K562 (cell line): ENCODE data around the gene IRAK3. TPM values are rescaled to one million over a fixed set of nuclear protein-coding genes. Genes with fewer than 3 reads are reported as not detected.

Experiments
- ATAC-seq: fragments of 200-7000 bp; cut with Tn5 transposase; 3 replicates; pipeline ENCODE4 v1.9.1; 2020; ENCODE audit warnings: moderate library complexity
- BruUV-seq: library from RNA; stranded (reverse); fragments of 400-500 nt; replicated peaks from 2 replicates; lab custom pipeline; 2021; lab: Mats Ljungman, UMichigan
- CTCF ChIA-PET: fragments of 300-600 bp; formaldehyde crosslinking; extraction: SDS; loops from one replicate; lab custom pipeline; 2021; ENCODE audit warnings: low intra/inter-chr PET ratio; lab: Yijun Ruan, JAX
- POLR2A ChIA-PET: fragments of 300-600, 350-650 bp; sonication (Branson Sonifier 250); formaldehyde crosslinking; extraction: SDS; loops from one replicate; lab custom pipeline; 2021; ENCODE audit warnings: antibody characterized with exemption, inconsistent platforms; lab: Yijun Ruan, JAX
- DNase-seq, 4 experiments: peaks; one replicate each; pipeline versions ENCODE4 v3.0.0 to v3.0.0-alpha.2; 2011 to 2018; ENCODE audit warnings: low spot score in 3 of 4, mixed read lengths in 3 of 4; ENCODE audit errors: extremely low read depth in 1 of 4
- FAIRE-seq: peaks from 2 replicates; lab custom pipeline; 2011; peaks lifted over from hg19 to GRCh38; lab: Jason Lieb, UNC
- H2AFZ ChIP-seq: 2 replicates; pipeline ENCODE4 v1.6.0; 2011; ENCODE audit warnings: low read depth, low read length, control low read depth, inconsistent platforms
- H3K27ac ChIP-seq: fragments of 200-600 bp; 3 replicates; pipeline ENCODE4 v1.8.0; 2011; ENCODE audit warnings: low read depth, mild to moderate bottlenecking, control low read depth, inconsistent platforms, low read length, moderate library complexity, mixed read lengths; ENCODE audit errors: extremely low read depth
- H3K27me3 ChIP-seq, 2 experiments: fragments of 300-600 bp in 1 of 2; 2 replicates in 1 of 2; 3 replicates in 1 of 2; pipeline versions ENCODE4 v1.6.0 to v1.8.0; 2011; ENCODE audit warnings: inconsistent platforms in 2 of 2, low read length in 2 of 2, mild to moderate bottlenecking in 1 of 2, mixed read lengths in 1 of 2, moderate library complexity in 1 of 2; ENCODE audit not compliant: control insufficient read depth in 2 of 2, insufficient read depth in 2 of 2
- H3K36me3 ChIP-seq: fragments of 300-600 bp; 3 replicates; pipeline ENCODE4 v1.8.0; 2011; ENCODE audit warnings: mild to moderate bottlenecking, low read length, inconsistent platforms; ENCODE audit not compliant: control insufficient read depth, insufficient read depth
- H3K4me1 ChIP-seq, 2 experiments: fragments of 200-600 bp in 1 of 2; replicated peaks in 1 of 2; 2 replicates in 1 of 2; 3 replicates in 1 of 2; pipeline versions ENCODE4 v1.5.1 to v1.8.0; 2011; ENCODE audit warnings: inconsistent platforms in 2 of 2, low read length in 2 of 2, mild to moderate bottlenecking in 1 of 2, mixed read lengths in 1 of 2, moderate library complexity in 1 of 2; ENCODE audit not compliant: control insufficient read depth in 2 of 2, insufficient read depth in 2 of 2
- H3K4me2 ChIP-seq: 2 replicates; pipeline ENCODE4 v1.6.1; 2011; ENCODE audit warnings: low read length, control low read depth, inconsistent platforms, mixed read lengths; ENCODE audit not compliant: insufficient read depth
- H3K4me3 ChIP-seq: fragments of 200-600 bp; sonication (generic), shearing (Covaris generic); 2 replicates; pipeline ENCODE4 v1.5.1; 2016; ENCODE audit warnings: control low read depth, inconsistent platforms
- H3K79me2 ChIP-seq: fragments of 200-600 bp; 3 replicates; pipeline ENCODE4 v1.8.0; 2011; ENCODE audit warnings: low read length, inconsistent platforms; ENCODE audit not compliant: control insufficient read depth, insufficient read depth
- H3K9ac ChIP-seq, 2 experiments: 2 replicates each; pipeline versions ENCODE4 v1.6.0 to v1.6.1; 2011; ENCODE audit warnings: low read depth in 2 of 2, low read length in 2 of 2, control low read depth in 1 of 2, inconsistent platforms in 1 of 2, mild to moderate bottlenecking in 1 of 2, mixed read lengths in 1 of 2; ENCODE audit not compliant: insufficient read depth in 1 of 2
- H3K9me1 ChIP-seq: one replicate; pipeline ENCODE4 v1.6.0; 2011; ENCODE audit warnings: inconsistent platforms, mild to moderate bottlenecking, low read length, moderate library complexity; ENCODE audit not compliant: control insufficient read depth, insufficient read depth
- H3K9me3 ChIP-seq: replicated peaks from 2 replicates; pipeline ENCODE4 v1.5.1; 2011; ENCODE audit warnings: low read depth, low read length, inconsistent platforms; ENCODE audit not compliant: control insufficient read depth, insufficient read depth
- H4K20me1 ChIP-seq: replicated peaks from 2 replicates; pipeline ENCODE4 v1.6.1; 2011; ENCODE audit warnings: low read length, inconsistent platforms, mixed read lengths; ENCODE audit not compliant: control insufficient read depth, insufficient read depth
- CCAR2 ChIP-seq: fragments of 200-400 bp; formaldehyde crosslinking; IDR thresholded peaks from 2 replicates; pipeline ENCODE4 v1.6.1; 2017; ENCODE audit warnings: mild to moderate bottlenecking, low read depth, low read length
- GTF2E2 ChIP-seq: fragments of 200-800 bp; sonication (Bioruptor generic); IDR thresholded peaks from 2 replicates; pipeline ENCODE4 v1.6.1; 2016; ENCODE audit warnings: missing genetic modification characterization, missing compliant biosample characterization
- KDM2B ChIP-seq: fragments of 250-450 bp; sonication (Bioruptor Pico); IDR thresholded peaks from 2 replicates; pipeline ENCODE4 v1.8.0; 2021; ENCODE audit warnings: mild to moderate bottlenecking, moderate library complexity
- MIER1 ChIP-seq: fragments of 450-650 bp; IDR thresholded peaks from 2 replicates; pipeline ENCODE4 v1.6.1; 2016; ENCODE audit warnings: antibody characterized with exemption, mild to moderate bottlenecking, low read depth
- RUNX1 ChIP-seq: sonication (generic); IDR thresholded peaks from 2 replicates; pipeline ENCODE4 v1.6.1; 2016; ENCODE audit warnings: antibody characterized with exemption, low read depth
- SMARCE1 ChIP-seq: fragments of 450-650 bp; IDR thresholded peaks from 2 replicates; pipeline ENCODE4 v1.7.1; 2016; ENCODE audit warnings: mild to moderate bottlenecking
- SMC3 ChIP-seq: conservative IDR thresholded peaks from 2 replicates; pipeline ENCODE4 v1.6.1; 2011; ENCODE audit warnings: low read depth, low read length, improper control_type of control experiment; ENCODE audit not compliant: insufficient read depth
- SP2 ChIP-seq: IDR thresholded peaks from 2 replicates; pipeline ENCODE4 v1.6.1; 2011; ENCODE audit warnings: mild to moderate bottlenecking, low read depth, low read length, moderate library complexity; ENCODE audit not compliant: poor library complexity, severe bottlenecking; ENCODE audit errors: extremely low read depth
- SRSF3 ChIP-seq: fragments of 200-400 bp; formaldehyde crosslinking; IDR thresholded peaks from 2 replicates; pipeline ENCODE4 v1.6.1; 2016; ENCODE audit warnings: mild to moderate bottlenecking, low read length, moderate library complexity; ENCODE audit not compliant: insufficient read depth
- STAG1 ChIP-seq: sonication (generic); formaldehyde crosslinking; IDR thresholded peaks from 2 replicates; pipeline ENCODE4 v1.5.0; 2020; ENCODE audit warnings: missing genetic modification reagents, borderline replicate concordance
- U2AF1 ChIP-seq: fragments of 200-400 bp; formaldehyde crosslinking; optimal IDR thresholded peaks from 2 replicates; pipeline ENCODE3; 2017; ENCODE audit warnings: mild to moderate bottlenecking, low read depth, low read length, moderate library complexity
- WHSC1 ChIP-seq: IDR thresholded peaks from one replicate; pipeline ENCODE4 v1.6.1; 2012; ENCODE audit warnings: low read length, control low read depth, inconsistent platforms
- ZBTB7A ChIP-seq: IDR thresholded peaks from 2 replicates; pipeline ENCODE4 v1.6.1; 2011; ENCODE audit warnings: low read depth, mild to moderate bottlenecking, low read length, moderate library complexity, borderline replicate concordance; ENCODE audit not compliant: control insufficient read depth
- ZNF354B ChIP-seq: fragments of 250-450 bp; sonication (Bioruptor Pico); IDR thresholded peaks from 2 replicates; pipeline ENCODE4 v1.4.0; 2020
- ZNF57 ChIP-seq: fragments of 450-650 bp; formaldehyde crosslinking; IDR thresholded peaks from 2 replicates; pipeline ENCODE4 v1.4.0; 2020; ENCODE audit warnings: mild to moderate bottlenecking, moderate library complexity
- WGBS: fragments of 100-300 bp; shearing (Covaris generic); methylation state at CpG from one replicate; pipeline ENCODE4 v1.1.6; 2016; ENCODE audit warnings: low coverage, mixed read lengths; ENCODE audit not compliant: insufficient coverage; ENCODE audit errors: missing lambda C conversion rate; 5-methylcytosine and 5-hydroxymethylcytosine counted together
- in situ Hi-C: fragments of 300-500 bp; cut with MboI; formaldehyde crosslinking; loops from 4 replicates; pipeline ENCODE4 v1.15.0; 2018; ENCODE audit warnings: inconsistent platforms, mixed read lengths
- intact Hi-C: fragments of 100-400 bp; cut with micrococcal nuclease; formaldehyde crosslinking; loops from 2 replicates; pipeline ENCODE4 v1.14.2; 2022
- polyA plus RNA-seq, 8 experiments: library from polyadenylated mRNA; depleted of rRNA in 4 of 8; stranded (reverse) in 5 of 8; unstranded in 3 of 8; fragments of >200 nt; fragmentation: Nextera tagmentation in 2 of 8; fragmentation: Illumina TruSeq in 1 of 8; extraction: Ambion mirVana in 2 of 8; extraction: Trizol in 1 of 8; gene quantifications; 2 replicates each; pipeline versions ENCODE4 v1.2.1 to v1.2.3, GENCODE V29; 2011 to 2014; ENCODE audit warnings: inconsistent platforms in 1 of 8, missing spikeins in 1 of 8
- total RNA-seq, 7 experiments: library from RNA; depleted of rRNA in 6 of 7; stranded (reverse); fragments of >200 nt in 6 of 7; fragmentation: Illumina TruSeq in 2 of 7; extraction: Trizol in 2 of 7; gene quantifications; 2 replicates each; pipeline versions ENCODE4 v1.2.1 to v1.2.3, GENCODE V29; 2011 to 2021; ENCODE audit warnings: low replicate concordance in 1 of 7
- TF ChIP-seq, protein P1 (sequence below): sonication (generic); formaldehyde crosslinking; IDR thresholded peaks from 2 replicates; pipeline ENCODE4 v1.8.0; 2022; ENCODE audit warnings: missing genetic modification reagents, mild to moderate bottlenecking, moderate library complexity, borderline replicate concordance
- TF ChIP-seq, protein P2 (sequence below): sonication (generic); formaldehyde crosslinking; IDR thresholded peaks from 2 replicates; pipeline ENCODE4 v1.9.0; 2022; ENCODE audit warnings: mild to moderate bottlenecking, missing genetic modification reagents
- TF ChIP-seq, protein P3 (sequence below): fragments of 450-650 bp; IDR thresholded peaks from 2 replicates; pipeline ENCODE4 v1.6.1; 2016

IRAK3 gene
- total and polyA plus RNA-seq, 9 of the 15 experiments (the other 6 are each of a cell fraction or from before 2014, with no cell fraction given) = 0.06 to 0.09 (median 0.07) TPM; not detected in 6

DNA sequence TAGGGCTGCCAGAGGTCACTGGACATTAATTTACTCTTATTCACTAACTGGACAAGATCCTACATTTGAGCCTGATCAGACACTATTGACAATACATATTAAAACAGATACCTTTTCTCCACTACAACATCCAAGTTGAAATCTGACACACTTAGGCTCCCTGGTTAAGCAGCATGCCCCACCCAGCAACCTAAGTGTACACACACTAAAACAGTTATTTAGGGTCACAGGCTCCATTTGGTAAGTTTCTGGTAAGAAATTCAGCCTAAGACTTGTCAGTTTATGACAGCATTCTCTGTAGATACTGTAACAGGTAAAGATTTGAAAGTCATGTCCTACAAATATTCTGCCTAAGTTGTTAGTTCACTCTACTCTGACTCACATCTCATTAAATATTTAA, 46.2 kb upstream of the IRAK3 start (continued):
- TF ChIP-seq, protein P1, sequence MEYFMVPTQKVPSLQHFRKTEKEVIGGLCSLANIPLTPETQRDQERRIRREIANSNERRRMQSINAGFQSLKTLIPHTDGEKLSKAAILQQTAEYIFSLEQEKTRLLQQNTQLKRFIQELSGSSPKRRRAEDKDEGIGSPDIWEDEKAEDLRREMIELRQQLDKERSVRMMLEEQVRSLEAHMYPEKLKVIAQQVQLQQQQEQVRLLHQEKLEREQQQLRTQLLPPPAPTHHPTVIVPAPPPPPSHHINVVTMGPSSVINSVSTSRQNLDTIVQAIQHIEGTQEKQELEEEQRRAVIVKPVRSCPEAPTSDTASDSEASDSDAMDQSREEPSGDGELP (CRISPR knock-in tag) = no peak
- TF ChIP-seq CCAR2 = no peak
- no peak for TF ChIP-seq ZBTB7A
- no peak for TF ChIP-seq U2AF1
- TF ChIP-seq GTF2E2 (tag) = no peak
- no peak for TF ChIP-seq STAG1
- TF ChIP-seq KDM2B = no peak
- TF ChIP-seq SP2 = no peak
- TF ChIP-seq, protein P2, sequence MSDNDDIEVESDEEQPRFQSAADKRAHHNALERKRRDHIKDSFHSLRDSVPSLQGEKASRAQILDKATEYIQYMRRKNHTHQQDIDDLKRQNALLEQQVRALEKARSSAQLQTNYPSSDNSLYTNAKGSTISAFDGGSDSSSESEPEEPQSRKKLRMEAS (CRISPR knock-in tag) = no peak
- TF ChIP-seq MIER1 = no peak
- no peak for TF ChIP-seq SMARCE1

DNA sequence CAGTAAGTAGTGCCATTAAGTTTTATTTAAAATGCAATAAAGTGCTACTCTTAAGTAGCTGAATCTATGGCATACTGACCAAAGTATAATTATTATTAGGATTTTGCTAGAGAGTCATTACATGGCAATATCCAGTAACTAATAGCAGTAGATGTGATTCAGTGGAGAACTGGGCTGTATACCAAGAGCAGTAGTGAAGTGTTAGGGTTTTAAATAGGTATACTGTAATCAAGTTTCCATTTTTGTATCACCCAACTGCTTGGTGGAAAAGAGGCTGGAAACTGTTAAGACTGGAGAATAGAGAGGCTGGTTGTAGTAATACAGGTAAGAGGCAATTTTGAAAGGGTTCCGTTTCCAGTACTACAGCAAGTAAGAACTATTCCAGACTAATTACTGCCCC, 45.1 kb upstream of the IRAK3 start:
- Histone ChIP-seq H3K4me1 (no peaks in the 10 kb centered on the region), H3K9me3 (peaks cover 13% of the 10 kb centered on the region), H2AFZ (no peak overlapping the region), H3K9me1 (no peaks in the 10 kb centered on the region), H3K79me2 (no peaks in the 10 kb centered on the region), H4K20me1 (no peaks in the 10 kb centered on the region), H3K4me3 (no peak overlapping the region), H3K9ac (no peak overlapping the region), H3K4me2 (no peak overlapping the region), H3K36me3 (peaks cover 16% of the 10 kb centered on the region), H3K27ac (no peak overlapping the region), H3K27me3 (no peaks in the 10 kb centered on the region)
- TF ChIP-seq SMC3 (no peak), SRSF3 (no peak), ZNF57 (CRISPR knock-in tag) (no peak), WHSC1 (no peak), ZNF354B (CRISPR knock-in tag) (no peak), RUNX1 (no peak)
- TF ChIP-seq, protein P3, sequence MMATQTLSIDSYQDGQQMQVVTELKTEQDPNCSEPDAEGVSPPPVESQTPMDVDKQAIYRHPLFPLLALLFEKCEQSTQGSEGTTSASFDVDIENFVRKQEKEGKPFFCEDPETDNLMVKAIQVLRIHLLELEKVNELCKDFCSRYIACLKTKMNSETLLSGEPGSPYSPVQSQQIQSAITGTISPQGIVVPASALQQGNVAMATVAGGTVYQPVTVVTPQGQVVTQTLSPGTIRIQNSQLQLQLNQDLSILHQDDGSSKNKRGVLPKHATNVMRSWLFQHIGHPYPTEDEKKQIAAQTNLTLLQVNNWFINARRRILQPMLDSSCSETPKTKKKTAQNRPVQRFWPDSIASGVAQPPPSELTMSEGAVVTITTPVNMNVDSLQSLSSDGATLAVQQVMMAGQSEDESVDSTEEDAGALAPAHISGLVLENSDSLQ = no peak
- FAIRE-seq = no peak
- ChIA-PET POLR2A (no interaction called here), CTCF (no interaction called here)
- BruUV-seq = no TSS peak
- in situ Hi-C loops = no loop called here
- no peak for DNase-seq
- no peak for ATAC-seq
- WGBS = 94% methylated on average over 1 of the region's 1 CpG
- intact Hi-C loops = loop anchor here (2.0 kb wide), 1 partner anchor 265 kb away; no protein-coding TSS in a partner anchor
